Measurements from ENCODE around the gene ADK.

Gene ADK

DNA sequence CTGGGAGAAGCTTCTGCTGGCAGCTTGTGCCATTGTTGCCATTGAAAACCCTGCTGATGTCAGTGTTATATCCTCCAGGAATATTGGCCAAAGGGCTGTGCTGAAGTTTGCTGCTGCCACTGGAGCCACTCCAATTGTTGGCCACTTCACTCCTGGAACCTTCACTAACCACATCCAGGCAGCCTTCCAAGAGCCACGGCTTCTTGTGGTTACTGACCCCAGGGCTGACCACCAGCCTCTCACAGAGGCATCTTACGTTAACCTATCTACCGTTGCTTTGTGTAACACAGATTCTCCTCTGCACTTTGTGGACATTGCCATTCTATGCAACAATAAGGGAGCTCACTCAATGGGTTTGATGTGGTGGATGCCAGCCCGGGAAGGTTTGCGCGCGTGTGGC is 220.7 kb downstream of the ADK start:
- peak; percentile 7 for DNase-seq

- no peak for DNase-seq
Measured at GRCh38 chr10:74373059-74373458, 222.0 kb downstream of the ADK start.

GRCh38 chr10:74377476-74377875 is 226.5 kb downstream of the ADK start:
- DNase-seq, result no peak

DNA sequence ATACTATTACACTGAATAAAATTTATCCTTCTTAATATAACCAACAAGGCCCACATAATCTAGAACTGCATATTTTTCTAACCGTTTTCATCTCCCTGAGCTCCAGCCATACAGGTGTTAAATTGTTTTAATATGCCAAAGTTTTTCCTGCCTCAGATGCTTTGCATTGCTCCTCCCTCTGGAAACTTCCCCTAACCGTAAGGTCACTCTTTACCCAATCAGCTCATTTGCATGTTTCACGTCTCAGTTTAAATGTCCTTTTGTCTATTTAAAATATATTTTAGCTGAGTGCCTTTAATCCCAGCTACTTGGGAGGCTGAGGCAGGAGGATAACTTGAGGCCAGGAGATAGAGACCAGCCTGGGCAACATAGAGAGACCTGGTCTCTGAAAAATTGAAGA is 228.5 kb downstream of the ADK start:
- no peak for DNase-seq

GRCh38 chr10:74380795-74381194 is 229.8 kb downstream of the ADK start:
- DNase-seq, result no peak

DNA sequence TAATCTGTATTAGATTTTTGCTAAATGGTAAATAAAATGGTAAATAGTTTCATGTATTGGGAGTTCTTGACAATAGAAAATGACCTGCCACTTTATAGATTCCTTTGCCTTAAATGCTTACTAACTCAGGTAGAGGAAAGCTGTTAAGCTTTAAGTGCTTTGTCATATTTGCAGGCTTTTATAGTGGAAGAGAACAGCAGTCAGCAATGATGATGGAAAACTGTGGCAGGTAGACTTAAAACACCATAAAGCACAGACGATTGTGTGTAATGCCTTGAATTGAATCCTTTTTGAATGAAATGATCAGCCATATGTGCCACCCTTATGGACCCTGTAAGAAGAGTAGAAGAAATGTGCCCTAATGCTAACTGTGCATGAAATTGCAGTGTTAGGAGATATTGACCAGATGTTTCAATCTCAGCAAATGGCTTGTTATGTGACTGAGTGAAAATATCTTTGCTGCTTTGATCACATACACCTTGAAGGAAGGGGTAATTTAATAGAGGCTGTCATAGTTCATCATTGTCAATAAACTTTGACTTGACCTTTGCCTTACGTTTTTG is 230.4 kb downstream of the ADK start:
- no peak for DNase-seq

DNA sequence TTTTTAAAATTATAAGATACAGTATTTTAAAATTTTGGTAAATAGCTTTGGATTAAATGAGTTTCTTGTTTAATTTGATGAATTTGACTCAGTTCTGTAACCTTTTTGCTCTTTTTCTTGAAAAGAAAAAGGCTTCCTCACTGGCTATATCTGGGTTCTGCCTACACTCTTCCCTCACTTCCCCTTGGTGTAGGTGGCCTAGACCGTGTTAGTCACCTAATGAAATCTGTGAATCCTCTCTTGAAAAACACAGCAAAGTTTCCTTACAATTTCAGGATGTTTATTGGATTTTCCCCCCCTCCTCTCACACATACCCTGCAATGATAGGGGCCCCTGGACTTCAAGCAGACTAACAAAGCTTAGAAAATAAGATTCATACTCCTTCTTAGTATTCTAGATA is 231.6 kb downstream of the ADK start:
- DNase-seq, result no peak

DNA sequence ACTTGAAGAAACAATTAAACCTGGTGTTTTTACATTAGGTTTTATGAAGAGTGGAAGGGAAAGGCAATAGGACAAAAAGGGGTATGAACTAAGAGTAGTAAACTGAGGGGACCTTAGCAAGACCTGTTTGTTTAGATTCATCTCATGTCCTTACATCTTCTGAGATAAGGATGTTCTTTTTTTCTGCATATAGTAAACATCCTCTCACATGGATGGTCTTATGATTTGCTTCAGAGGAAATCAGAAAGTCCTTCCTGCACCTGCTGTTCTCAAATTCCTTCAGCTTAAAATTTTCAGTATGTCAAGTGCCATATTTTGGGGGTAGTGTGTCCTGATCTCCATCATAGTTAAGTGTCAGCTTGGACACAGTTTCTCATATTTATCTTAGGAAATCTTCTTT is 232.6 kb downstream of the ADK start:
- no peak for DNase-seq

DNA sequence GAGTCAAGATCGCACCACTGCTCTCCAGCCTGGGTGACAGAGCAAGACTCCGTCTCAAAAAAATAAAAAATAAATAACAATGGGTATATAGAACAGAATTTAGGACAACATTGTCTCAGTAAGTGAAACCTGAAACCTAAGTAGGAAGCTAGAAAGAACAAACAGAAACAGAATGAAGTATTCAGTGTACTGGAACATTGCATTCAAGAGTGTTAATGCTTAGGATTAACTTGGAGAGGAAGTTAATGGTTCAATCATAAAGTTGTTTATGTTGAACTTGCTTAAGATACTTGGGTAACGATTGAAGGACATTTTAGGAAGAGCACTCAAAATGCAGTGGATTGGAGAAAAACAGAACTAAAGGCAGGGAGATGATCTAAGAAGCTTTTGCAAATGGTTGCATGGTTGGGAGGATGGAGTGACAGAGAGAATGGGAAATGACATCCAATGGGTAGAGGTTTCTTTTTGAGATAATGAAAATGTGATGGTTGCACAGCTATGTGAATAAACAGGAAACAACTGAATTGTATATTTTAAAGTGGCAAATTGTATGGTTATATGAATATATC is 233.7 kb downstream of the ADK start:
- no peak for DNase-seq

GRCh38 chr10:74388801-74389200 is 237.8 kb downstream of the ADK start:
- no peak for DNase-seq

- DNase-seq, result no peak
Measured at GRCh38 chr10:74391786-74392185, 240.8 kb downstream of the ADK start.

- DNase-seq, result peak; percentile 22
Measured at GRCh38 chr10:74394416-74394969, 243.5 kb downstream of the ADK start.

DNA sequence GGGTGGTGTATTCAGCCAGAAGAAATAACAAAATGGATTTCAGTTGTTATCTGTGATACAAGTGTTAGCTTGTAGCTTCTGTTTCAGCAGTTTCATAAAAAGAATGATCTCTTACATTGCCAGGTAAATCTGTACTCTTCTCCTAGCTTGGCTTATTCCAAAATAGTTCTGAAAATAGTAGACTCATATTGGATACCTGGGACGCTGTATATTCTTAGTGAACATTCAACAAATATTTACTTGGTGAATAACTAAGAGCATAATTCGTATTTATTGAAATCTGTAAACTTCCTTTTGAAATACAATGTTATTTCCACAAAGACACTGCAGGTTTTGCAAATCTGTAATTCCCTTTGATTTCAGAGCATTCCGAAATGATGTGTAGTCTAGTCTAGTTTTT is 249.2 kb downstream of the ADK start:
- DNase-seq, result no peak

DNA sequence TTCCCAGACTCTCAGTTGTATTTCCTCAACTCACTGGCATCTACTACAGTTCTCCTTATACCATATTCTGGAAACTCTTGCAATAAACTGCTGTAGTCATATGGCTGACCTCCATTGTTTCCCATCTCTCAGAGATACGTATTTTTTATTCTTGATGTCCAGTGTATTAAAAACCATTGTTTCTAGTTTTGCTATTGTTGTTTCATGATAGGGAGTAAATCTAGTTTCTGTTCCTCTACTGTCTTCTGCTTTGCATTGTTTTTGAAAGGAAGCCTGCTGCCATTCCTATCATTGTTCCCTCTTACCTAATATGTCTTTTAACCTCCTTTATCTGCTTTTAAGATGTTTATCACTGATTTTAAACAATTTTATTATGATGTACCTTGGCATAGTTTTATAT is 255.0 kb downstream of the ADK start:
- DNase-seq, result no peak

- DNase-seq, result no peak
Measured at GRCh38 chr10:74415146-74415839, 264.3 kb downstream of the ADK start.

GRCh38 chr10:74417397-74417796 is 266.4 kb downstream of the ADK start:
- DNase-seq, result no peak

DNA sequence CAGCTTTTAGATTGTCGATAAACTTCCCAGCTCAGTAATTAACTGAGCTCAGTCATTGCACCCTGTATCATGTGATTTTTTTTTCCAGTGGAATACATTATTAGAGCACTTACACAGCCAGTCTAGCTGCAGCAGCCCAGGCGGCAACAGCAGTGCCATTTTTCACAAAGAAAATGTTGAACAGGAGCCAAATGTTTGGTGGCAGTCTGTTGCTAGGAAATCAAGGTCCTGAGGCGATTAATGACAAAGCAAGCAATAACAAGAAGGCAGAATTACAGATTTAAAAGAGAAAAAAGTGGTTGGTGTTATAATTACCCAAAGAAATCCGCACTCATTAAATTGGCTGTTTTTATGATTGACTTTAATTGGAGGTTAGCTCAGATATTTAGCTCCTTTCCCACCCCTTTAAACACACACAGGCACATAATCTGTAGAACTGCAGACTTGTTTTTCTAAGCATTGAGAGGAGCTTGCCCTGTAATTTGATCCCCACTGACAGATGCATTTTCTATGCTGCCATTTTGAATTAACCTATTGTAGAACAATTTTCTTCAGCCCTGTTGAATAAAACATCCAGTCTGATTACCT is 267.4 kb downstream of the ADK start:
- DNase-seq, result peak; percentile 16

- DNase-seq, result no peak
Measured at GRCh38 chr10:74419491-74419951, 268.5 kb downstream of the ADK start.

DNA sequence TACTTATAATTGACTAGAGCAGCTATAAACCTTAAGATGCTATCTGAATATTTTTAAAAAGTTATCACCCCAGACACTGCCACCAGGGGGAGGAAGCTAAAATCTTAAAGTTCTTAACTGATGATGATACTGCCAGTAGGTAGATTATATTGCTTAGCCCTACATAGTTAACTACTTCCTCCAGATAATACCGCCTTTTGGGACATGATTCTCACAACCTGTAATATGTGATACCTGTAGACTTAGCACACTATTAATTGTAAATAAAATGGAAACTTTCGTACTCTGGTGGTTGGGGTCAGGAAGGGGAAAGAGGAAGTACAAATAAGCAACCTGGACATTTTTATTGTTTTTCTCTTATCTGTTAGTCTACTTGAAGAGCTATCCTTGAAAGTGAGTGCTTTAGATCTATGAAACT is 268.9 kb downstream of the ADK start:
- peak; percentile 24 for DNase-seq

GRCh38 chr10:74424565-74424964 is 273.5 kb downstream of the ADK start:
- no peak for DNase-seq

DNA sequence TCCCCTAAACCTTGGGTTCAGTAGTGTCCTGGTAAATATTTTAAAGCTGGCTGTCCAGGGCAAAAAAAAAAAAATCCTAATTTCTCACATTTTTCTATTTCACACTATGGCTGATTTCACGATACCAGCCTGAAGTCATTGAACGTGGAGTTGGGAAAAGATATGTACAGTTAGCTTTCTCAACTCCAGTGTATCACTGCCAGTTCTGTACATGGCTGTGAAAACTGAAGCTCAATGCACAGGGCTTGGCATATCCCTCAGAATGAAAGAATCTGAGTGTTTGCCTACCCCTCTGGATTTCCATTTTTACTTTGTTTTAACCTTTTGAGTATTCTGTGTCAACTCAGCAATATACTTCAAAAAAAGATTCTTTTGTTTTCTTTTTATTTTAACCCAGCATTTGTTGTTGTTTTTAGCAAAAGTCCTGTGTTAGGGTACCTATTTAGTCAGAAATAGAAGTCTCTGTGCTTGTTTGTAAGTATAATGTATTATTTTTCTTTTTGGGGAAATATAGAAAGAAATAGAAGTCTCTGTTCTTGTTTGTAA is 274.5 kb downstream of the ADK start:
- no peak for DNase-seq

DNA sequence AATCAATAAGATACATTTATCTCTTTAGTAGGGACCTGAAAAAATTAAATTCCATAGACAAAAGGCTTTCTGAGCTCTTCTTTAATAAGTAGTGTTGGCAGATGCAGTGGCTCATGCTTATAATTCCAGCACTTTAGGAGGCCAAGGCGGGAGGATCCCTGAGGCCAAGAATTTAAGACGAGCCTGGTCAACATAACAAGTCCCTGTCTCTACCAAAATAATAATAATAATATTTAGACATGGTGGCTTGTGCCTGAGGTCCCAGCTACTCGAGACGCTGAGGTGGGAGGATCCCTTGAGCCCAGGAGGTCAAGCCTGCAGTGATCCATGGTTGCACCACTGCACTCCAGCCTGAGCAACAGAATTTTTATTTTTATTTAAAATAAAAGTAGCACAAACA is 280.8 kb downstream of the ADK start:
- no peak for DNase-seq

DNA sequence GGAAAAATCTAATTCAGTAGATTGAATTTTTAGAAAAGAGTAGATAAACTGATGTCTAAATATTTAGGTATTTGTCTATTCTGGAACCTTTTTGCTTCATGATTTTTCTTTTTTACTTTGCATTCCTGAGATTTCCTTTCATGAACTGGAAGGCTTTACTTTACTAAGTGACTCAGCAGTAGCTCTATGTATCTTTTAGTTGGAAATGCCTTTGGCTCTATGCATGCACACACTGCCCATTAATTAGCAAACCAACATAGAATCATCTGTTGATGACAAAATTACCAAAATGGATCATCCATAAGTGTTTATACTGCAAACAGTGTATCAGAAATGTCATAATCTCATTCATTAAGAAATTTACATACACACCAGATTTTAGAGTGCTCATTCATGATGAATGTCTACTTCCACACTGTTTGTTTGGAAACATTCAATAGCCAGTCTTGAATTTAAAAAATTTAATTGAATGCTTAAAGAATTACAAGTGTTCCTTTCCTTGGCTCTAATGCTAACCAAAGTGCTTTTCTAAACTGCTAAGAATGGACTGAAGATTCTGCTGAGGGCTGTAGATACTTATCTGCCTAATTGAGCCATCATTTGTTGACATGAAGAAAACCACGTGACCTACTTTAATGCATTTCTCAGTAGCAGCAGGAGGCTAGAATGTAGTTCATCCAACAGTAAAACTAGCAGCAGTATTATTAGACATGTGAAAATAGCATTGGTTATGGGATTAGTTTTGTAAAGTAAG is 282.0 kb downstream of the ADK start:
- peak; percentile 76 for DNase-seq

All from fibroblast of skin of right quadriceps (primary cell).